Subcutaneous abdominal adipose tissue (tissue), 5 donors: Measurements from ENCODE around the gene SDK2.

Experiments
- H3K27ac ChIP-seq: one replicate; pipeline ENCODE4 v1.7.0; 2013; ENCODE audit warnings: low read depth, mild to moderate bottlenecking, inconsistent platforms, low read length, moderate library complexity
- H3K27me3 ChIP-seq, 5 donors: one replicate each; pipeline ENCODE4 v1.7.0; 2013; ENCODE audit warnings: low read length in 5 of 5, inconsistent platforms in 1 of 5; ENCODE audit not compliant: control insufficient read depth in 5 of 5, insufficient read depth in 4 of 5
- H3K36me3 ChIP-seq, 5 donors: one replicate each; pipeline ENCODE4 v1.7.0; 2013; ENCODE audit warnings: low read length in 5 of 5; ENCODE audit not compliant: control insufficient read depth in 5 of 5, insufficient read depth in 5 of 5
- H3K4me1 ChIP-seq, 5 donors: one replicate each; pipeline ENCODE4 v1.7.0; 2013; ENCODE audit warnings: low read length in 5 of 5, mild to moderate bottlenecking in 3 of 5, moderate library complexity in 1 of 5; ENCODE audit not compliant: control insufficient read depth in 5 of 5, insufficient read depth in 5 of 5
- H3K4me3 ChIP-seq, 5 donors: one replicate each; pipeline ENCODE4 v1.7.0; 2013; ENCODE audit warnings: low read length in 5 of 5, low read depth in 1 of 5
- H3K9ac ChIP-seq, 5 donors: one replicate each; pipeline ENCODE4 v1.7.0; 2013; ENCODE audit warnings: low read length in 5 of 5, mild to moderate bottlenecking in 4 of 5, moderate library complexity in 3 of 5
- H3K9me3 ChIP-seq, 5 donors: one replicate each; pipeline ENCODE4 v1.7.0; 2013; ENCODE audit warnings: low read length in 5 of 5; ENCODE audit not compliant: control insufficient read depth in 5 of 5
- donor health status: healthy.
- donor health status: healthy.
- donor health status: healthy.
- donor health status: healthy.
- donor health status: healthy.

Gene SDK2

GRCh38 chr17:73365906-73366623 is 278.2 kb downstream of the SDK2 start:
- no peaks in the 10 kb centered on the region for H3K36me3 ChIP-seq
- peaks cover 0 to 13% (median 0%) of the 10 kb centered on the region in 5 donors for H3K27me3 ChIP-seq
- H3K9me3 ChIP-seq, result no peaks in the 10 kb centered on the region
- H3K27ac ChIP-seq, result peak overlapping the region; percentile 50
- peaks cover 2 to 32% (median 27%) of the 10 kb centered on the region in 5 donors for H3K4me1 ChIP-seq
- peak overlapping the region in 4 of 5 donors; percentile 13 to 38 (median 26) for H3K4me3 ChIP-seq
- peak overlapping the region in 1 of 5 donors; percentile 36 for H3K9ac ChIP-seq

- Histone ChIP-seq H3K9ac (peak overlapping the region in 3 of 5 donors; percentile 21 to 57 (median 36)), H3K4me3 (peak overlapping the region in 3 of 5 donors; percentile 13 to 38 (median 25)), H3K27ac (peak overlapping the region; percentile 50), H3K36me3 (no peaks in the 10 kb centered on the region), H3K27me3 (peaks cover 0 to 13% (median 0%) of the 10 kb centered on the region in 5 donors), H3K9me3 (no peaks in the 10 kb centered on the region), H3K4me1 (peaks cover 2 to 39% (median 27%) of the 10 kb centered on the region in 5 donors)
Observed at GRCh38 chr17:73365301-73365874, 278.9 kb downstream of the SDK2 start.

- Histone ChIP-seq H3K9me3 (no peaks in the 10 kb centered on the region), H3K36me3 (no peaks in the 10 kb centered on the region), H3K27me3 (peaks cover 0 to 13% (median 0%) of the 10 kb centered on the region in 5 donors), H3K4me3 (no peak overlapping the region), H3K4me1 (peaks cover 4 to 40% (median 27%) of the 10 kb centered on the region in 5 donors), H3K9ac (no peak overlapping the region), H3K27ac (no peak overlapping the region)
Observed at GRCh38 chr17:73364155-73364522, 280.1 kb downstream of the SDK2 start.

GRCh38 chr17:73363442-73364154 is 280.6 kb downstream of the SDK2 start:
- H3K27ac ChIP-seq, result no peak overlapping the region
- H3K4me1 ChIP-seq, result peaks cover 4 to 37% (median 25%) of the 10 kb centered on the region in 5 donors
- no peaks in the 10 kb centered on the region for H3K36me3 ChIP-seq
- H3K9ac ChIP-seq, result no peak overlapping the region
- peaks cover 0 to 13% (median 0%) of the 10 kb centered on the region in 5 donors for H3K27me3 ChIP-seq
- no peaks in the 10 kb centered on the region for H3K9me3 ChIP-seq
- no peak overlapping the region for H3K4me3 ChIP-seq

- Histone ChIP-seq H3K9ac (no peak overlapping the region), H3K36me3 (no peaks in the 10 kb centered on the region), H3K4me1 (peaks cover 4 to 37% (median 25%) of the 10 kb centered on the region in 5 donors), H3K27ac (no peak overlapping the region), H3K4me3 (no peak overlapping the region), H3K9me3 (no peaks in the 10 kb centered on the region), H3K27me3 (peaks cover 0 to 13% (median 0%) of the 10 kb centered on the region in 5 donors)
Observed at GRCh38 chr17:73362697-73363096, 281.5 kb downstream of the SDK2 start.

GRCh38 chr17:73360961-73361761 is 283.1 kb downstream of the SDK2 start:
- no peak overlapping the region for H3K9ac ChIP-seq
- H3K36me3 ChIP-seq, result no peaks in the 10 kb centered on the region
- H3K27ac ChIP-seq, result no peak overlapping the region
- H3K27me3 ChIP-seq, result peaks cover 0 to 10% (median 0%) of the 10 kb centered on the region in 5 donors
- H3K4me3 ChIP-seq, result no peak overlapping the region
- H3K9me3 ChIP-seq, result no peaks in the 10 kb centered on the region
- H3K4me1 ChIP-seq, result peaks cover 3 to 32% (median 24%) of the 10 kb centered on the region in 5 donors

- H3K4me1 ChIP-seq, result peaks cover 4 to 23% (median 16%) of the 10 kb centered on the region in 5 donors
- no peak overlapping the region for H3K9ac ChIP-seq
- H3K4me3 ChIP-seq, result no peak overlapping the region
- peaks cover 0 to 2% (median 0%) of the 10 kb centered on the region in 5 donors for H3K27me3 ChIP-seq
- H3K36me3 ChIP-seq, result no peaks in the 10 kb centered on the region
- no peak overlapping the region for H3K27ac ChIP-seq
- no peaks in the 10 kb centered on the region for H3K9me3 ChIP-seq
Observed at GRCh38 chr17:73359987-73360410, 284.2 kb downstream of the SDK2 start.

GRCh38 chr17:73359352-73359751 is 284.9 kb downstream of the SDK2 start:
- no peaks in the 10 kb centered on the region for H3K9me3 ChIP-seq
- no peak overlapping the region for H3K4me3 ChIP-seq
- peaks cover 4 to 20% (median 15%) of the 10 kb centered on the region in 5 donors for H3K4me1 ChIP-seq
- no peak overlapping the region for H3K27ac ChIP-seq
- H3K27me3 ChIP-seq, result no peaks in the 10 kb centered on the region
- H3K9ac ChIP-seq, result no peak overlapping the region
- H3K36me3 ChIP-seq, result no peaks in the 10 kb centered on the region

GRCh38 chr17:73358668-73359067 is 285.6 kb downstream of the SDK2 start:
- Histone ChIP-seq H3K9me3 (no peaks in the 10 kb centered on the region), H3K4me1 (peaks cover 4 to 20% (median 15%) of the 10 kb centered on the region in 5 donors), H3K36me3 (no peaks in the 10 kb centered on the region), H3K27ac (no peak overlapping the region), H3K27me3 (no peaks in the 10 kb centered on the region), H3K4me3 (no peak overlapping the region), H3K9ac (no peak overlapping the region)
